Measurements from ENCODE around the gene MAPK14. TPM values are rescaled to one million over a fixed set of nuclear protein-coding genes. Genes with fewer than 3 reads are reported as not detected.
A peak's percentile ranks its signal among the peaks of the same experiment; 100 is the strongest.

The MAPK14 gene
- total RNA-seq, 1 experiment from 2014 or later: 56.8 TPM

DNA sequence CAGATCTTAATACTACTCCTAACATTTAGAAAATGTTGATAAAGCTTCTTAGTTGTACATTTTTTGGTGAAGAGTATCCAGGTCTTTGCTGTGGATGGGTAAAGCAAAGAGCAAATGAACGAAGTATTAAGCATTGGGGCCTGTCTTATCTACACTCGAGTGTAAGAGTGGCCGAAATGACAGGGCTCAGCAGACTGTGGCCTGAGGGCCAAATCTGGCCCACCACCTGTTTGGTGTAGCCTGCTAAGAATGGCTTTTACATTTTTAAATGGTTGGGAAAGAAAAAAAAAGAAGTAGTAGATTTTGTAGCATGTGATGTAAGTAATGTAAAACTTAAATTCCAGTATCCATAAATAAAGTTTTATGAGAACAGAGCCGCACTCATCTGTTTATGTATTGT lies 83.3 kb downstream of the MAPK14 start:
- TF ChIP-seq EZH2 (IDR thresholded peaks at IDR 0.05; ENCODE audit: low read length, unreplicated experiment) (no peak), EZH2phosphoT487 (IDR thresholded peaks at IDR 0.05; ENCODE audit: borderline replicate concordance, low read length) (no peak)
- TF ChIP-seq, protein P1, sequence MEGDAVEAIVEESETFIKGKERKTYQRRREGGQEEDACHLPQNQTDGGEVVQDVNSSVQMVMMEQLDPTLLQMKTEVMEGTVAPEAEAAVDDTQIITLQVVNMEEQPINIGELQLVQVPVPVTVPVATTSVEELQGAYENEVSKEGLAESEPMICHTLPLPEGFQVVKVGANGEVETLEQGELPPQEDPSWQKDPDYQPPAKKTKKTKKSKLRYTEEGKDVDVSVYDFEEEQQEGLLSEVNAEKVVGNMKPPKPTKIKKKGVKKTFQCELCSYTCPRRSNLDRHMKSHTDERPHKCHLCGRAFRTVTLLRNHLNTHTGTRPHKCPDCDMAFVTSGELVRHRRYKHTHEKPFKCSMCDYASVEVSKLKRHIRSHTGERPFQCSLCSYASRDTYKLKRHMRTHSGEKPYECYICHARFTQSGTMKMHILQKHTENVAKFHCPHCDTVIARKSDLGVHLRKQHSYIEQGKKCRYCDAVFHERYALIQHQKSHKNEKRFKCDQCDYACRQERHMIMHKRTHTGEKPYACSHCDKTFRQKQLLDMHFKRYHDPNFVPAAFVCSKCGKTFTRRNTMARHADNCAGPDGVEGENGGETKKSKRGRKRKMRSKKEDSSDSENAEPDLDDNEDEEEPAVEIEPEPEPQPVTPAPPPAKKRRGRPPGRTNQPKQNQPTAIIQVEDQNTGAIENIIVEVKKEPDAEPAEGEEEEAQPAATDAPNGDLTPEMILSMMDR (conservative IDR thresholded peaks at IDR 0.05; ENCODE audit: low read depth, low read length): no peak
- no peak overlapping the region for H3K27ac ChIP-seq (ENCODE audit: low read length)
- intact Hi-C loops (cut with micrococcal nuclease): no loop called here
- ChIA-PET CTCF (no interaction called here), POLR2A (ENCODE audit: unreplicated experiment) (no interaction called here)
- no peaks in the 10 kb centered on the region for H3K9me3 ChIP-seq (ENCODE audit: low read length)
- H3K79me2 ChIP-seq (ENCODE audit: low read length): no peaks in the 10 kb centered on the region
- no peak overlapping the region for H3K4me2 ChIP-seq (ENCODE audit: low read length)
- H3K4me1 ChIP-seq (ENCODE audit: insufficient read depth, low read length): no peaks in the 10 kb centered on the region
- ATAC-seq: no peak
- H3K9ac ChIP-seq (ENCODE audit: low read length): no peak overlapping the region
- BruUV-seq (replicated peaks): no TSS peak
- H2AFZ ChIP-seq (ENCODE audit: low read length): no peak overlapping the region
- no peak overlapping the region for H3K4me3 ChIP-seq (ENCODE audit: low read length)
- no peak for DNase-seq
- no peaks in the 10 kb centered on the region for H3K9me2 ChIP-seq (replicated peaks; ENCODE audit: low read length)
- no peaks in the 10 kb centered on the region for H3F3A ChIP-seq (ENCODE audit: low read length, unreplicated experiment)
- no peaks in the 10 kb centered on the region for H4K20me1 ChIP-seq (ENCODE audit: low read length)
- no peaks in the 10 kb centered on the region for H3K27me3 ChIP-seq (ENCODE audit: low read length)
- peaks cover 30% of the 10 kb centered on the region for H3K36me3 ChIP-seq (ENCODE audit: low read depth, low read length)

DNA sequence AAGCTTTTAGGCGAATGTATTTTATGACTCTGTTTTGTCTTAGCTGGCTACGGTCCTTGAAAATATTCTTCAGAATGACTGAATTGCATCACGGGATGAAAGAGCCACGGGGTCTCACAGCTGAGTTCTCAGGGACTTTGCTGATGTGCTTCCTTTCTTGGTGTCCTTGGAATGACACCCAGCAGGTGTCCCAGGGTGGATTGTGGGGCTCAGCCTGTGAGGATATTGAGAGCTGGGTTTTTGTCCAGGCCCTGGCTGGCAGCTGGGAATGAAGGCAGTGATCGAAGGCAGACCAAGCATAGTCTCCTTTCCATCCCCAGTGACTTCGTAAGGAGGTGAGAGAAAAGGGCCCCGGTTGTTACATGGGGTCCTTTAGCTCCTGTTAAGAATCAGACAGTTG lies 83.9 kb downstream of the MAPK14 start:
- Histone ChIP-seq H3K9ac (ENCODE audit: low read length) (no peak overlapping the region), H3K27me3 (ENCODE audit: low read length) (no peaks in the 10 kb centered on the region), H3K9me3 (ENCODE audit: low read length) (no peaks in the 10 kb centered on the region), H3K4me1 (ENCODE audit: insufficient read depth, low read length) (no peaks in the 10 kb centered on the region), H2AFZ (ENCODE audit: low read length) (no peak overlapping the region), H3K36me3 (ENCODE audit: low read depth, low read length) (peaks cover 30% of the 10 kb centered on the region), H3K9me2 (replicated peaks; ENCODE audit: low read length) (no peaks in the 10 kb centered on the region), H3F3A (ENCODE audit: low read length, unreplicated experiment) (no peaks in the 10 kb centered on the region), H3K27ac (ENCODE audit: low read length) (no peak overlapping the region), H3K79me2 (ENCODE audit: low read length) (no peaks in the 10 kb centered on the region), H4K20me1 (ENCODE audit: low read length) (no peaks in the 10 kb centered on the region), H3K4me2 (ENCODE audit: low read length) (no peak overlapping the region), H3K4me3 (ENCODE audit: low read length) (no peak overlapping the region)
- no TSS peak for BruUV-seq (replicated peaks)
- CTCF ChIA-PET: no interaction called here
- POLR2A ChIA-PET (ENCODE audit: unreplicated experiment): no interaction called here
- ATAC-seq: no peak
- no peak for TF ChIP-seq EZH2phosphoT487 (IDR thresholded peaks at IDR 0.05; ENCODE audit: borderline replicate concordance, low read length)
- no peak for TF ChIP-seq EZH2 (IDR thresholded peaks at IDR 0.05; ENCODE audit: low read length, unreplicated experiment)
- TF ChIP-seq, protein P1 (conservative IDR thresholded peaks at IDR 0.05; ENCODE audit: low read depth, low read length): no peak
- DNase-seq: no peak
- intact Hi-C loops (cut with micrococcal nuclease): no loop called here

DNA sequence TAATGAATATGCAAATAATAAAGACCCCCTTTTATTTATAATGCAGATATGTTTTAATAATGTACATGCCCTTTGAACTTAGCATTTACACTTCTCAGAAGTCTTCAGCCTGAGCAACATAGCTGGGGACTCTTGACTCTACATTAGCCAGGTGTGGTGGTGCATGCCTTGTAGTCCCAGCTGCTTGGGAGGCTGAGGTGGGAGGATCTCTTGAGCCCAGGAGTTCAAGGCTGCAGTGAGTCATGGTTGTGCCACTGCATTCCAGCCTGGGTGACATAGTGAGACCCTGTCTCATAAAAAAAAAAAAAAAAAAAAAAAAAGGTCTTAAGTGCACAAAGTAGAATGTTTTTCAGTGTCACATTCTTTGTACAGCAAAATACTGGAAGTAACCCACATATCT lies 85.4 kb downstream of the MAPK14 start:
- no peaks in the 10 kb centered on the region for H3K9me2 ChIP-seq (replicated peaks; ENCODE audit: low read length)
- no peaks in the 10 kb centered on the region for H3K27me3 ChIP-seq (ENCODE audit: low read length)
- POLR2A ChIA-PET (ENCODE audit: unreplicated experiment): no interaction called here
- DNase-seq (peak; percentile 13), ATAC-seq (no peak)
- TF ChIP-seq EZH2 (IDR thresholded peaks at IDR 0.05; ENCODE audit: low read length, unreplicated experiment): no peak
- no peak overlapping the region for H2AFZ ChIP-seq (ENCODE audit: low read length)
- no peaks in the 10 kb centered on the region for H3F3A ChIP-seq (ENCODE audit: low read length, unreplicated experiment)
- CTCF ChIA-PET: no interaction called here
- H3K36me3 ChIP-seq (ENCODE audit: low read depth, low read length): peaks cover 20% of the 10 kb centered on the region
- H3K79me2 ChIP-seq (ENCODE audit: low read length): no peaks in the 10 kb centered on the region
- intact Hi-C loops (cut with micrococcal nuclease): no loop called here
- no peak overlapping the region for H3K9ac ChIP-seq (ENCODE audit: low read length)
- H3K27ac ChIP-seq (ENCODE audit: low read length): no peak overlapping the region
- H3K4me2 ChIP-seq (ENCODE audit: low read length): no peak overlapping the region
- no peaks in the 10 kb centered on the region for H3K9me3 ChIP-seq (ENCODE audit: low read length)
- H4K20me1 ChIP-seq (ENCODE audit: low read length): no peaks in the 10 kb centered on the region
- H3K4me3 ChIP-seq (ENCODE audit: low read length): no peak overlapping the region
- BruUV-seq (replicated peaks): no TSS peak
- H3K4me1 ChIP-seq (ENCODE audit: insufficient read depth, low read length): no peaks in the 10 kb centered on the region

Measured in PC-3 (cell line).